Dedifferentiated amniotic fluid mesenchymal stem cell (primary cell): ENCODE measurements around the gene LRRC74A.
A peak's percentile ranks its signal among the peaks of the same experiment; 100 is the strongest.
"Not testable (repeated sequence)": the region's sequence is repeated elsewhere in the genome, so short reads cannot be mapped to it uniquely, and the experiment has no call there.

Source experiments
- DNase-seq: peaks from one replicate; pipeline ENCODE4 v3.0.0-alpha.2; 2016; ENCODE audit errors: extremely low spot score

Gene LRRC74A

DNA sequence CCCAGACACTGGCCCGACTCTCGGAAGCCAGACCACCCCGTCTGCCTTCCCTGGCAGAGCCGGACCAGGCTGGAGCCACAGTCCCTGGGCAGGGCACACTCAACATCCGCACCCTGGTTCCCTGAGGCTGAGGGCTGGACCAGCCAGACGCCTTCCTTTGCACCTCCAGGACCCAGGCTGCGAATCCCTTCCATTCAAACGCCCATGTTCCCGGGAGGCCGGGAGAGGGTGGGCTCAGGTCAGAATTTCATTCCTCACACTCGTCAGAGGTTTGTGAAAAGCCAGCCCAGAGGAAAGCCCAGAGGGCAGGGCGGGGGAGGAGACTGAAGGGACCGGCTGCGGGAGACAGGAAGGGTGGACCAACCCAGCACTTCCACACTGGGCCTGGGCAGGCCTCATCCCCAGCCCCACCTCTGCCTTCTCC is 58.7 kb downstream of the LRRC74A start:
- no peak for DNase-seq

DNA sequence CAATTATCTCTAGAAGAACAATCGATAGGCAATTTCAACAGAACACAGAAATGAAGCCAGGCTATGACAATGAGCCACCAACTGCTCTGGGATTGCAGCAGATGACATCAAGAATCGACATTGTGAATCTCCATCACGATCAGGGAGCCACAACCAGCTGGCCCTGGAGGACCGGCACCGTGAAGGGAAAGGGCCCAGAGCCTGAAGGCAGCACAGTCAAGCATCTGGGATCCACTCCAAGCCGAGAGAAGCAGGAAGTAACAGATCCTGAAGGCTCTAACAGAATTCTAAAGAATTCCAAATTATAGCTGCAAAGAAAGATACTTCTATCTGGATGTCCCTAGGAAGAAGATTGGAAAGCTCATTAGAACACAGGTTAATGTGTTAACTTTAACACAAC is 61.0 kb downstream of the LRRC74A start:
- peak; percentile 40 for DNase-seq

DNA sequence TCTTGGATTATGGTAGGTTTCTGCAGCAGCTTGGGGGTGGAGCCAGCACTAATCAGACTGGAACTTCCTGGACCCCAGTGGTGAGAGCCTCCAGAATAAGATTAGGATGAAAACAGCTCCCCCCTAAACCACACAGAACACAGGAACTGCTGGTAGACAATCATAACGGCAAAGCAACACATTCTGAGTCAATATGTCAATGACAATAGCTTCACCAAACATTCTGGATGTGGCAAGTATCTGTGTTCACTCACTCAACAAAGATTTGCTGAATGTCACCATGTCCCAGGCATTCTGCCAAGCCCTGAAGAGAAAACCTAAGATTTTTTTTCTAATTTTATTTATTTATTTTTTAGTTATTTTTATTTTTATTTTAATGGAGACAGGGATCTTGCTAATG is 65.2 kb downstream of the LRRC74A start:
- no peak for DNase-seq

DNA sequence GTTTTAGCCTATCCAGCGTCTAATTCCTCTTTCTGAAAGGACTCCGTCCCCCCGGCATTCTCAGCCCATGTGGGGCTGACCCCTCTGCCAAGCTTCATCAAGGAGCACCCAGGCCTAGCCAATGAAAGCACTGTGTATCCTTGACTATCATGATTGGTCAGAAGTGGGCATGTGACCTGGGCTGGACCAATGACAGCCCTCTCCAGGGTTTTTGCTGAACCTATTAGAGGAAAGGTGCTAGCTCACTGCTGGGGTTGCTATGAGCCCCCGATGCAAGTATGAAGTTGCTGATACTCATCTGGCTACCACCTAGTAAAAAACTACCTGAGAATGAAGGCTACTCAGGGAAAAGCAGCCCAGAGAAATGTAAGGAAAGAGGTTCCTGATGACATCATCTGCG is 68.1 kb downstream of the LRRC74A start:
- DNase-seq = no peak

DNA sequence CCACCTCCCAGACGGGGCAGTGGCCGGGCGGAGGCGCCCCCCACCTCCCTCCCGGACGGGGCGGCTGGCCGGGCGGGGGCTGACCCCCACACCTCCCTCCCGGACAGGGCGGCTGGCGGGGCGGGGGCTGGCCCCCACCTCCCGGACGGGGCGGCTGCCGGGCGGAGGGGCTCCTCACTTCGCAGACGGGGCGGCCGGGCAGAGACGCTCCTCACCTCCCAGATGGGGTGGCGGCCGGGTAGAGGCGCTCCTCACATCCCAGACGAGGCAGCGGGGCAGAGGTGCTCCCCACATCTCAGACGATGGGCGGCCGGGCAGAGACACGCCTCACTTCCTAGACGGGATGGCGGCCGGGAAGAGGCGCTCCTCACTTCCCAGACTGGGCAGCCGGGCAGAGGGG is 71.8 kb downstream of the LRRC74A start:
- not testable (repeated sequence) for DNase-seq

DNA sequence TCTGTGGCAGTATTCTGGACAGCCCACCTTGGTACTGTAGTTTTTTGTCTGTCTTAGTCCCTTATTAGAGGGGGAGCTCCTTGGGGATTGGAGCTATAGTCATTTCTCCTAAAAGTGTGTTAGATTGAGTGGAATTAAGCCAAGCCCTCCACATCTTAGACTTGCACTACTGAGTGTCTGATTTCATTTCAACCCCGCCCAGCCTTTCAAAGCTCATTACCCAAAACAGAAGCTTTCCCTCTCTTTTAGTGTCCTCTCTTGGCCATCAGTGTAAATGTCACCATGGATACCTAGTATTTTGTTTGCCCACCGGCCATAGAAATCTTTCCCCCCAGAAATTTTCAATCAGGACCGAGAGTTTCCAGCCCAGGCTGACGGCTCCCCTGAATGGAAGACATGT is 74.5 kb downstream of the LRRC74A start:
- no peak for DNase-seq

DNA sequence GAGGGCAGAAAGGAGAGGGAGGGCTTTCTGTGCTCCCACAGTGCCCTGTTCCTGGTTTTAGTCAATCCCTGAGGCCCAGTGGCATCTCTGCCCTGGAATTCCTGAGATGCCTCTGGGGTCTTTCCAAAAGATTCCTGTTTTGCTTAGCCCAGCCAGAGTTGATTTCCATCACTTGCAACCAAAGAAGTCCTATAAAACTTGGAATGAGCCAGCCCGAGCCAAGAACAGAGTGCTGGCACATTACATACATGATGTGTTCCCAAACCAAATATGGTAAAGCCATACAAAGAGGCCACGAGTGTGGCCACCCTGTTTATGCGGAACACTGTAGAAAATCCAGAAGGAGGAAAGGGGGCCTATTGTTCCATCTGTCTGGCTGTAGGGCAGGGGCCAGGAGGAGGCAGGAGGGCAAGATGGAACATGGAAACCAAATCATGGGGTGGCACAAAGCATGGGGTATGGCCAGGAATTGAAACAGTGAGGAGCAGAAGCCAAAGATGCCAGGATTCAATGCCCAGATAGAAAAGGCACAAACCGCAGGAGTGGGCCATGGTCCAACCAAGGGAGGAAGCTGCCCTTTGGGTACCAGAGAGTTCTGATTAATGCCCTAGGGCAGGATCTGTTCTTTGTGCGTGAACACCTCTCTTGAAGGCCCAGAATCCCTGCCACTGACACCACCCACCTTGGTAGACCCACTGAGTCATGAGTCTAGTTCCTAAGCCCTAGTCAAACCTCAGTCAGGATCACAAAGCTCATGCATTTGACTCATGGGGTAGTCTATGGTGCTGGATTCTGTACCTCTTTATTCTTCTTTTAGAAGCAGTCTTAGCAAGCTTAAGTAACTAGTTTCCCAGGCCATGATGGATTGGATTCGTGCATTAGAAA is 75.2 kb downstream of the LRRC74A start:
- peak; percentile 79 for DNase-seq

DNA sequence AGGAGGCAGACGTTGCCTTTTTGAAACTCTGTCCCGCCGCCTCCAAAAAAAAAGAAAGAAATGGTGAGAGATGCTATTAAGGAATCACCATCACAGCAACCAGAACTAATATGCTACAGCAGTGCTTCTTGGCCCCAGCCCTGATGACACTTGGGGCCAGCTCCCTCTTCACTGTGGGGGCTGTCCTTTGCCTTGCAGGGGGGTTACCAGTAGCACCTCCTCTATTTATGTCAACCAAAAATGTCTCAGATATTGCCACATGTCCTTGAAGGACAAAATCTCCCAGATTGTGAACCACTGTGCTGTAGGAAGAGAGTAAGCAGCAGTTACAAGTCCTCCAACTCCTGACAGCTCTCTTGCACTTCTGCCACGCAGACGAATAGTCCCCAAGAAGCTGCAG is 76.4 kb downstream of the LRRC74A start:
- no peak for DNase-seq

DNA sequence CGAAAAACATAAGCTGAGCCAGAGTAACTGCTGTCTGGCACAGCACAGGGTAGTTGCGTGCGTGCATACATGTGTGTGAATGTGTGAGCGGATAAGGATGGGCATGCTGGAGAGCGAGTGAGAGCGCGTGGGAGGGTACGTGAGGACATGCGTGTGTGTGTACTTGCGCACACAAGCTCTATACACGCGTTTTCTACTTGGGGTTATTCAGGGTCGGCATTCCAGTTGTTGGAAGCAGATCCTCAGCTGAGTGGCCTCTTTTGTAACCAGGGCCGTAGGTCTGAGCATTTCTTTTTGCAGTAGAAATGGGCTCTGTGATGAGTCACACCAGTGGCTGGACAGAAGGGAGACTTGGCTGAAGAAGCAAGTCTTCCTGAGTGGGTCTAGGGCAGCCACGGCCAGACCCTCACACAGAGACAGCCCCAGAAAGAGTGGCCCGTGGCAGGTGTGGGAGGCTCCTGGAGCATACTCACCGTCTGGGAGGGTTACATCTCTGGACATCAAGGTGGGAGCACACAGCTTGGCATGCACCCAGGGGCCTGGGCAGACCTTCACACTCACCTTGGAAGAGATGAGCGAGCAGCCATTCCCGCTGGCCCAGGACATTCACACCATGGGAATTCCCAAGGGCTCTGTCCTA is 78.0 kb downstream of the LRRC74A start:
- peak; percentile 96 for DNase-seq

DNA sequence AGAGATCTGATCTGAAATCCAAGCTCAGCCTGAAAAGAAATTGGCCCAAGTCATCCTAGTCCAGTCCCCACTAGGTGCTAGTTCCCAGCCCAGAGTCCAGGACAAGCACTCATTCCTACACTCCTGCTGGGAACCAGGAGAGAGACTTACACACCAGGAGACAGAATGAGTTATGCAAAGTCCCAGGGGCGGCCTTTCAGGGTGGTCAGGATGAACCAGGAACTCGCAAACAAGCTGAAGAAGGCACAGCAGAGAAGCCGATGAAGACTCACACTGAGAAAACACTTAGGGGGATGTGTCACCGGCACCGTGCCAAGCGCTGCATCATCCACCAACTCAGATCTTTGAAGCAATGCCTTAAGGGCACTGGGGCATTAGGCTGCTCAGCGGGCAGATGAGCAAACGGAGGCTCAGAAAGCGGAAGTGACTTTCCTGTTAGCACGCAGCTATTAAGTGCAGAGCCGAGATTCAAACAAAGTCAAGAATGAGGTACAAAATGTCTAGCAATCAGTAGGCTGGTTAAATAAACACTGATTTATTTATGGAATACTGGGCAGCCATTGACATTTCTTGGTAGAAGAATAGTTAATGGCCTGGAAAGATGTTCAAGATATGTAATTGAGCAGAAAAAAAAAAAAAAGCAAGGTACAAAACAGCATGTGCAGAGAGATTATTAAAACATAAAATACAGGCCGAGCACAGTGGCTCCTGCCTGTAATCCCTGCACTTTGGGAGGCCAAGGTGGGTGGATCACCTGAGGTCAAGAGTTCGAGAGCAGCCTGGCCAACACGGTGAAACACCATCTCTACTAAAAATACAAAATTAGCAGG is 78.7 kb downstream of the LRRC74A start:
- DNase-seq = peak; percentile 93

DNA sequence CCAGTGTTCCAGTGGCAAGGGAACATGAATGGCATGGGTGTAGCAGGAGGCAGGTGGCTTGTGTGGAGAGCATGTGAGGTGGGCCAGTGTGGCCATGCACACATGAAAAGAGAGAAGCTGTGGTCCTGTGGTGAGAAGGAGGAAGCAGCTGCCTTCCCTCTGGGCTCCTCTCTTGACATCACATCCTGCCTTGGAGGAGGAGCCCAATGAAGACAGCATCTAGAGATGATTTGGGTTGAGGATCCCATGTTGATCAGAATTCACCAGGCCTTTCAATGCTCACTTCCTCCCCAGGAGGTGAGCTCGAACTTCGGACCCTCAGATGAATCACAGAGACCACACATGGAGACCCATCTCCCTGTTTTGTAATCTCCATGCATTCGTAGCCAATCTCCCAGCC is 82.6 kb downstream of the LRRC74A start:
- no peak for DNase-seq

DNA sequence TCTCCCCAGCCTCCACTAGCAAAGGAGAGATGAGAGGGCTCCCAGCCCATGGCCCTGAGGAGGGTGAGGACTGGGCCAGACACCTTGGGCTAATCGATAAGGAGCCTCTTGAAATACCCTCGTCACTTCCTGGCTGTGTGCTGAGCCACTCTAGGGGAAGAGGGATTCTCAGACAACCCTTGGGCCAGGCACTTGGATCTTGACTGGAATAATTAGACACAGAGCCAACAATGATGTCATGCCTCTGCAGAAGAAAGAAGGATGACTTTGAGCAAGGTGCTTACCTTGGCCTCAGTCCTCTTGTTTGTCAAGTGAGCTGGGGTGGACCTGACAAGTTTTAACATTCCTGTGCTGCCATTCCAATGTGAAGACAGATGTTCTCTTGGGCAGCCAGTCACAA is 83.1 kb downstream of the LRRC74A start:
- no peak for DNase-seq

DNA sequence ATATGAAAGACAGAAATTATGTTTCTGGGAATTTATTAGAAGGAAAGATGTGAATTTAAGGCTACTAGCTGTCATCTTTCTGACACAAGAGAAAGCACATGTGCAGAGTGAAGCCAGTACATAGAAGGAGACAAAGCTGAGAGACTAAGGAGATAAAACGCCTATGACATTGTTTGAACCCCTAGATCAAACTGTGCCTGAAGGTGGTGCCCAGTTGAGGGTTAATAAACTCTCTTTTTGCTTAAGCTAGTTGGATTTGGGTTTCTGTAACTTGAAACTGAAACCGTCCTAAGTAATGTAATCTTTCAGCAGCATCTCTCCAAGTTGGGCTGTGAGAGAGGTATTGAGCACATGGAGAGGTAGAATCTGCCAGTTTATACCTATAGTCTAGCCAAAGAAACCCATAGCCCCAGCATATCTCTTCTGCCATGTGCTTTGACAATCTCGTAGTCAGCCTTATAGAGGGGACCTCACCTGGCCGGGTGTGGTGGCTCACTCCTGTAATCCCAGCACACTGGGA is 84.2 kb downstream of the LRRC74A start:
- no peak for DNase-seq

DNA sequence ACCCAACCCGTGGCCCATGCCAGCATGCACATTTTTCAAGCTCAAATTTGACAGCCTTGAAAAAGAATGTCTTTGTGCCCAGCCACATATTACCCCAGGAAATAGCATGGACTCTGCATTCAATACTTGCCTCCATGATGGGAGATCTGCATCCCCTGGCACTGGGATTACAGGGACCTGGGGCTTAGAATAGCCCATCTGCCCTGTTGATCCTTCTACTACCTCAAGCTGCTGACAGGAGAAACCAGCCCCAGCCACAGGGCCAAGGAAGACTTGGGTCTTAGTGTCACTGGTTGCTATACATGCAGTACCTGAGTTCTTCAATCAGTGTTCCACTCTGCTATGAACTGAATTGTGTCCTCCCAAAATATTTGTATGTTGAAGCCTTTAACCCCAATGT is 85.3 kb downstream of the LRRC74A start:
- DNase-seq = no peak

DNA sequence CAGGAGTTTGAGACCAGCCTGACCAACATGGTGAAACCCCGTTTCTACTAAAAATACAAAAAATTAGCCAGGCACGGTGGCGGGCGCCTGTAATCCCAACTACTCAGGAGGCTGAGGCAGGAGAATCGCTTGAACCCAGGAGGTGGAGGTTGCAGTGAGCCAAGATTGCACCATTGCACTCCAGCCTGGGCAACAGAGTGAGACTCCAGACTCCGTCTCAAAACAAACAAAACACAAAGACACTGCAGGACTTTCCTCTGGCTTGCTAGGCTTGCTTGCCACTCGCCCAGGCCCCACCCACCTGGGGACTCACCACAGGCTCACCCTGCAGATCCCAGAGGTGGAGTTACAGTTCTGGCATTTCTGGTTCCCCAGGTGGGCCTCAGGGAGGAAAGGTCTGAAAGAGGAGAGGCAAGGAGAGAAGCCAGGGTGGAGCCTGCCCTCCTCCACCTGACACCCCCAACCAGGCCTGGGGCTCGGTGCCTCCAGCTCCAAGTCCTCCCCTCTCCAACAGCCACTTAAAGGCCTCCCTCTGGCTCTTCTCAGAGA is 88.4 kb downstream of the LRRC74A start:
- DNase-seq = not testable (repeated sequence)

DNA sequence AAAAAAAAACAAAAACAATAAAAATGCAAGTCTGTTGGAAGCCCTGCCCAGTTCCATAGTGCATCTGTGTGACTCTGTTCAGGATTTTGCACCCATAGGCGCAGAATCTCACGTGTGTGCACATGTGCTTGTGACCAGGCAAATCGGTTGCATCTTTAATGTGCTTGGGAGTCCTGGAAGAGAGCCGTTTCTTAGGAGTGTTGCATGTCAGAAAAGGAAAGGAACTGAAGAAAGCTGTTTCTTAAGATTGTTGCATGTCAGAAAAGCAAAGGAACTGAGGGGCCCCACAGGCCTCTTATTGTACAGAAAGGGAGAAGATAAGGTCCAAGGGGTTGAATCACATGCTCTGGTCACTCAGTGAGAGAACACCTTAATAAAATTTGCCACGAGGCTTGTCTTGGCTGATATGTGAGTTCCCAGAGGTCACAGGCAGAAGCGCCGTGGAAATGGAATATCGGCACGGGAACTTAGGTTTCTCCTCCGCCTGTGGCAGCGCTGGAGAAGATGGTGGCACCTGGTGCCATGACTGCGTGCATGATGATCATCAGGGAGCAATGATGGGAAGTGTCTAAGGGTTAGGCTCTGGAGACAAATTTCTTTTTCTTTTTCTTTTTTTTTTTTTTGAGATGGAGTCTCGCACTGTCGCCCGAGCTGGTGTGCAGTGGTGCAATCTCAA is 90.0 kb downstream of the LRRC74A start:
- no peak for DNase-seq

DNA sequence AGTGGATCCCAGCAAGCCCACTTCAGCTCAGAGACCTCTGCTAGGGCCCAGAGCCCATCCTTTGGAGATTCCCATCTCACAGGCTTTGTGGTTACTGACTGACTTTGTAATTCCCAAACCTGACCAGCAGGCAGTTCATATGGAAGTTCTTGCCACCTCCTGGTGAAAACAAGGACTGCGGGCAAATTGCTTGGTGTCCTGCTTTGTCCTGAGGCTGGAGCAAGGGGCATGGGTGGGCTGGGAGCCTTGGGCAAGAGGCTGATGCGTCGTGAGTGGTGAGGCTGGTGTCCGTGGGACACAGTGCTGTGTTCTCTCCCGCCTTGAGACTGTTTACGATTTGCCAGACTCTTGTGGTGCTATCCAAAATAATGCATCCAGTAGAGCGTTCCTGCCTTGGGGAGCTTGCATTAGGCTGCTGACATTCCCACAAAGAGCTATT is 91.0 kb downstream of the LRRC74A start:
- peak; percentile 83 for DNase-seq

DNA sequence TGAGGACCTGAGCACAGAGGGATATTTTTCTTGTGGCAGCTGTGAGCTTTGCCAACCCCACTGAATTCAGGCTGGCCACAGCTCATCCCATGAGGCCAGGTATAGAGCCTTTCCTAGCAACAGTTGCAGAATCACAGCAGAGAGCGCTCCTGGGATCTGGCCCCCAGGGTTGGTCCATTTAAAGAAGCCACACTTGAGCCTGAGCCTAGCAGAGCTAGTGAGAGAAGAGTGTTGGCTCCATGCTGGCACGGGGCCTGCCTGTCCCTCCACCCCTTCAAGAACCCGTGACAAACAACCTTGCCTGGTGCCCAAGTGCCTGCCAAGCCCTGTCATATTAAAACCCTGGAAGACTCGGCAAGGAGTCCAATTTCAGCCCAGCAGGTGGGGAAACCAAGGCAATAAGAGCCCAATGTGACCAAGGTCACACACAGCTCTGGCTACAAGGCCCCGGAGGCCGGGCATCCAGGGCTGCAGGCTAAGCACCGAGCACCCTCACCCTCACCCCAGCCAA is 91.6 kb downstream of the LRRC74A start:
- no peak for DNase-seq

DNA sequence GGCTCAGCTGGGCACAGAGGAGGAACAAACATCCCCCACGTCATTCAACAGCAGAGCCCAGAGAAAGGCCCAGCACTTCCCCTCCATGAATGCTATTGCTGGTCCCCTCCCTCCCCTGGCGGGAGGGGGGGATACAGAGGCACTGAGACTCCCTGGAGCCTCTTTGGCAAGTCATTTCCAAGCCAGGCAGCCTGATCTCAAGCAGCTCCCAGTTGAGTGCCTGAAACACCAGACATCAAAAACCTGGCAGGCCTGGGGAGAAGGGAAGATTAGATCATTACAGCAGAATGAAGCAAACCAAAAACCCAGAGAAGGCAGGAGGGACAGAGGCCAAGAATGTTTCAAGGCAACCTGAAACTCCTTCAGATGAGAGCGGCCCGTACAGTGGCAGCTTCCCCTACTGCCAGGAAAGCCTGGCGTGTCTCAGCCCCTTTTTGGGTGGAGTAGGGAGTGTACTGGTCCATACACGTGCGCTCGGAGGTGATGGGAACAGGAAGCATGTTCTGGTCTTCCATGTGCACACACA is 92.1 kb downstream of the LRRC74A start:
- peak; percentile 92 for DNase-seq

DNA sequence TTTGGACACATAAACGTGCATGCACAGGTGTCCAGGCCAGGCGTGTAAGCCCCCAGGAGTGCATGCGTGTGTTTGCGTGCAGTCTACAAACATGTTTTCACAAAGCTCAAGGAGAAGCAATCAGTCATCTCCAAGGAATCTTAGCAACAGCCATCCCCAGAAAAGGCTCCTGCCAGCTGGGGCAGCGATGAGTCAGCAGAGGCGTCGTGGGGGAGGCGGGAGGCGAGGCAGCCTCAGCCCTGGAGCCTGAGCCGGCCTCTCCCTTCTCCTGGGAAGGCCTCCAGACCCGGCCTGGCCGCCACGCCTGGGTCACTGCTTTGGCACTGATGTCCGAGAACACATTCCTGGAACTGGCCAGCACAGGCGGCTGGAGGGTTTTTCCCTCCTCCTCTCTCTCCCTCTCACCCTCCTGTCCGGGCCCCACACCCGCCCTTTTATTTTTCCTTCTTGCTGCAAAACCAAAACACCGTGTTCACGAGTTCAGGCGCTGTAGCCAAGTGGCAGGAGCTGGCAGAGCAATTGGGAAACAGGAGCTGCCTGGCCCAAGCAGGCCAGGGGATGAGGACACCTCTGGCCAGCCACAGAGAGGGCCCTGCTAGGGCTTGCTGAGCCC is 92.7 kb downstream of the LRRC74A start:
- DNase-seq = peak; percentile 98
